IgD-negative memory B cell (primary cell): Measurements from ENCODE around the gene CYTH4. TPM values are rescaled to one million over a fixed set of nuclear protein-coding genes. Genes with fewer than 3 reads are reported as not detected.

Experiments used
- H3K27ac Mint-ChIP-seq, 3 donors: one replicate each; pipeline ENCODE4 v1.8.0; 2020 to 2022; ENCODE audit warnings: mild to moderate bottlenecking in 3 of 3, mixed read lengths in 3 of 3, moderate library complexity in 1 of 3
- H3K27me3 Mint-ChIP-seq: one replicate; pipeline ENCODE4 v1.8.0; 2021; ENCODE audit warnings: mixed read lengths
- H3K36me3 Mint-ChIP-seq: one replicate; pipeline ENCODE4 v1.8.0; 2020; ENCODE audit warnings: mild to moderate bottlenecking, mixed read lengths
- H3K4me1 Mint-ChIP-seq, 3 donors: one replicate each; pipeline ENCODE4 v1.8.0; 2020 to 2022; ENCODE audit warnings: mixed read lengths in 3 of 3, mild to moderate bottlenecking in 1 of 3
- H3K4me3 Mint-ChIP-seq, 4 donors: one replicate each; pipeline ENCODE4 v1.8.0; 2020 to 2022; ENCODE audit warnings: mild to moderate bottlenecking in 4 of 4, mixed read lengths in 4 of 4, moderate library complexity in 3 of 4
- H3K9me3 Mint-ChIP-seq, 3 donors: one replicate each; pipeline ENCODE4 v1.8.0; 2020 to 2021; ENCODE audit warnings: mixed read lengths in 3 of 3, mild to moderate bottlenecking in 1 of 3
- polyA plus RNA-seq: library from polyadenylated mRNA; unstranded; fragments of 300-500 nt; fragmentation: Illumina TruSeq; gene quantifications from one replicate; pipeline ENCODE4 v1.2.3, GENCODE V29; 2021

The CYTH4 gene
- polyA plus RNA-seq, 1 donor from 2014 or later = 70.8 TPM

DNA sequence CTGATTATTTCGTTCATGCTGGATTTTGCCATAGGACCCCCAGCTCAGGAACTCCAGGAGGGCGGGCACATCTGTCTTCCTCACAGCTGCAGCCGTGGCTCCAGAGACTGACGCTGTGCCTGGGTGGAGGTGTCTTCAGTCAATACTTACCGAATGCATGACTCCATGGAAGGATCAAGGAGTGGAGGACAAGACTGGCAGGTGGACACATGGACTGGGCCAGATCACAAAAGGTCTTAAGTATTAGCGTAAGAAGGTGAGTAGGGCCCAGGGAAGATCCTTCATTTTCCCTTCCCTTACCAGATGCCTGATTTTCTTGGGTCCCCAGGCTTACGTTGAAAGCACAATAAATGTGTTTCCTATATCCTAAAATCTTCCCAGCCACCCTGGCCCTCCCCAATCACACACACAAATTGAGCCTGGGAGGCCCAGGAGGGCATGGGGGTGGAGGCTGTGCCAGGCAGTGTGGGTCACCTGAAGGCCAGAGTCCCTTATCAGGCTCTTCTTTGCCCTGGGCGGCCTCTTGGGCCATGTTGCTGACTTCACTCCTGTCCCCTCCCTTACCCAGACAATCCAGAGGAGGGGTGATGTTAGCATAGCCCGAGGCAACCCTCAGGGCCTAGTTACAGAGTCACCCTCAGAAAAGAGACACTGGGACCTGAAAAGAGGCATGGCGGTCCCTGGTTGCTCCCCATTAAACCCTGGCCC lies 56.4 kb downstream of the CYTH4 start:
- Mint-ChIP-seq H3K27ac (no peak overlapping the region), H3K4me3 (peak overlapping the region in 1 of 4 donors; percentile 70), H3K4me1 (peaks cover 4 to 11% (median 7%) of the 10 kb centered on the region in 3 donors), H3K9me3 (no peaks in the 10 kb centered on the region), H3K36me3 (peaks cover 2% of the 10 kb centered on the region), H3K27me3 (peaks cover 35% of the 10 kb centered on the region)

DNA sequence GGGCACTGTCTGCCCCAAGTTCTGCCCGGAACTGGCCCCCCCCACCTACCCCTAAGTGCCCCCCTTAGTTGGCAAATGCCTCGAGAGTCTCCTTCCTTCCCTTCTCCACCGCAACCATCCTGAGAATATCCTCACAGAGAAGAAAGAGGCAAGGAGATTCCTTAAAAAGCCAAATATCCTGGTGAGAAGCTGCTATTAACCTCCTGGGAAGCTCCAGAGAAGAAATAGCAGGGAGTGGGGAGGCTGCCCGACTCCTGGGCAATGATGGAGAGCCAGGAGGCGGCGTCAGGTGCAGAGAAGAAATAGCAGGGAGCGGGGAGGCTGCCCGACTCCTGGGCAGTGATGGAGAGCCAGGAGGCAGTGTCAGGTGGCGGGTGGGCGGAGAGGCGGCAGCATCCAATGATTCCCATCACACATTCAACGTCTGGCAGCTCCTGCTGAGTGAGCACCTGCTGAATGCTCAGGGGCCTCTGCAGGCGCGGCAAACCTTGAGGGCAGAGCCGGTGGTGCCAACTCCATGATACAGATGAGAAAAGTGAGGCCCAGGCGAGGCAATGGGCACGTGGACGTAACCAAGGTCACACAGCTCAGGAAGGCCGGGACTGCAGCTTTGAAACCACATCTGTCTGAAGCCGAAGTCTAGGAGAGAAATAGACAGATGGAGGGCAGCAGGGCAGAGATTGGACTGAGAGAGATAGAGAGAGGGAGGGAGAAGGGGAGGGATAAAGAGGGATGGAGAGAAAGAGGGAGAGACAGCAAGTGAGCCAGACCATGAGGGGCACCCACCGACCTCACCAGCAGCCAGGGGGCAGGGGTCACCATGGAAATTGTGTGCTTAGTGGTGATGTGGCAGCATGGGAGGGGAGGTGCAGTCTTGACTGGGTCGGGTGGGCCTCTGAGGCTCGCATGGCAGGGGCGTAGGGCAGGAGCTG lies 58.3 kb downstream of the CYTH4 start:
- Mint-ChIP-seq H3K9me3 (no peaks in the 10 kb centered on the region), H3K27ac (no peak overlapping the region), H3K4me1 (peaks cover 0 to 8% (median 2%) of the 10 kb centered on the region in 3 donors), H3K4me3 (no peak overlapping the region), H3K27me3 (peaks cover 22% of the 10 kb centered on the region), H3K36me3 (peaks cover 2% of the 10 kb centered on the region)

DNA sequence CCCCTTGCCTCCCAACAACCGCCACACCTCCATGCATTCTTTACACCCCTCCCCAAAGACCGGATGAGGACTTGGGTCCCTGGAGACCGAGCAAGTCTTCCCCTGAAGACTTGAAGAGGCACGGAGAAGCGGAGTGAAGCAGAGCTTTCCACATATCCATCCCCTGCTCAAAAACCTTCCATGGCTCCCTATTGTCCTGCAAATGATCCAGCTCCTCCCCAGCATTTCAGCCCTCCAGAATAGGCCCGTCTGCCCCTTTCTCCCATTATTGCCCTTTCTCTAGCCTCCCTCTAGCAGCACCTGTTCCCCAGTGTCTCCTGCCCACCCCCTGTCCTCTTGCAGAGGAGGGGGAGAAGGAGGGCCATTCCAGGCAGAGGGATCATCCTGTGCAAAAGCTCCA lies 59.8 kb downstream of the CYTH4 start:
- H3K27me3 Mint-ChIP-seq = peaks cover 17% of the 10 kb centered on the region
- no peaks in the 10 kb centered on the region for H3K9me3 Mint-ChIP-seq
- H3K4me3 Mint-ChIP-seq = no peak overlapping the region
- peaks cover 0 to 5% (median 2%) of the 10 kb centered on the region in 3 donors for H3K4me1 Mint-ChIP-seq
- H3K36me3 Mint-ChIP-seq = peaks cover 2% of the 10 kb centered on the region
- peak overlapping the region in 1 of 3 donors; percentile 10 for H3K27ac Mint-ChIP-seq

DNA sequence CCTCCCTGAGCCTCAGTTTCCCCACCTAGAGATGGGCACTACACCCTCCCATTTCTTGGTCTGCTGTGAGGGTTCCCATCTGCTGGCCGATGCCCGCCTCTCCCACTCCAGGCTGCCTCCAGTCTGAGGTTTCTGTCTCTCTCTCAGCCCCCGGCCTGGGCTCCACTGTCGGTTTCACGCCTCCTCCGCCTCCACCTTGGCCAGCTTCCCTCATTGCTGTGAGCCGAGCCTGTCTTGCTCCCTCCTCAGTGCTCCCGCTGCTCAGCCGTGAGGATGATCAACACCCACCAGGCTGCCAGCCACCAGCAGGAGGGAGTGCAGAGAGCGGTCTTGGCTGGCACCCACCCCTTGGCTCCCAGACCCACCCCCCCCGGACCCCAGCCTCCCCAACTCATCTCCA lies 61.0 kb downstream of the CYTH4 start:
- H3K4me1 Mint-ChIP-seq = peaks cover 0 to 1% (median 0%) of the 10 kb centered on the region in 3 donors
- H3K27ac Mint-ChIP-seq = no peak overlapping the region
- H3K4me3 Mint-ChIP-seq = no peak overlapping the region
- peaks cover 2% of the 10 kb centered on the region for H3K36me3 Mint-ChIP-seq
- H3K27me3 Mint-ChIP-seq = peaks cover 12% of the 10 kb centered on the region
- no peaks in the 10 kb centered on the region for H3K9me3 Mint-ChIP-seq

DNA sequence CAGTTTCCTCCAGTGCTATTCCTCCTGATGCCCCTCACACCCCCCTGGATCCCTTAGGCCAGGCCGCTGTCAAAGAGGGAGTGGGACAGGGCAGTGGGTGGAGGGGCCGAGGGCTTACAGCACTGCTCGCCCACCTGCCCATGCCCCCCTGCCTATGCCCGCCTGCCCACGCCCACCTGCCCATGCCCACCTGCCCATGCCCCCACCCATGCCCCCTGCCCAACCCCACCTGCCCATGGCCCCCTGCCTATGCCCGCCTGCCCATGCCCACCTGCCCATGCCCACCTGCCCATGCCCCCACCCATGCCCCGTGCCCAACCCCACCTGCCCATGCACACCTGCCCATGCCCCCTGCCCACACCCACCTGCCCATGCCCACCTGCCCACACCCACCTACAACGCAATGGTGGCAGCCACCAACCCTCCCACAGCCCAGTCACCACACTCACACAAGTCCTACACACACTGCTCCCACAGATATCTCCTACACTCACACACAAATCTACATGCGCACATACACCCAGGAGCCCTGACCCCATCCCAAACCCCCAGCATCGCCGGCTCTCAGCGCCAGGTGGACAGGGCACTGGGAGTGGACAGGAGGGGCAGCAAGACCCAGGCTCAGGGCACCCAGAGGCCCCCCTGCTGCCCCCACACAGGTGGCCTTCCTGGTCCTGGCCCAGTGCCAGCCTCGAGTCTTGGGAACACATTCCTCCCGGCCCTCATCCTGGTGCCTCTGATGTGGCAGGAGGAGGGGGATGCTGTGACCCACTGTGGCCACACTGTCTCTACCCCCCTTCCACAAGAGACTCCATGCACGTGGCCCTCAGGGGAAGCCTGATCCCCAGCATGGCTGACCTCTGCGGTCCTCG lies 61.8 kb downstream of the CYTH4 start:
- peaks cover 0 to 1% (median 0%) of the 10 kb centered on the region in 3 donors for H3K4me1 Mint-ChIP-seq
- no peak overlapping the region for H3K27ac Mint-ChIP-seq
- H3K9me3 Mint-ChIP-seq = no peaks in the 10 kb centered on the region
- H3K36me3 Mint-ChIP-seq = peaks cover 2% of the 10 kb centered on the region
- H3K4me3 Mint-ChIP-seq = no peak overlapping the region
- H3K27me3 Mint-ChIP-seq = peaks cover 8% of the 10 kb centered on the region

DNA sequence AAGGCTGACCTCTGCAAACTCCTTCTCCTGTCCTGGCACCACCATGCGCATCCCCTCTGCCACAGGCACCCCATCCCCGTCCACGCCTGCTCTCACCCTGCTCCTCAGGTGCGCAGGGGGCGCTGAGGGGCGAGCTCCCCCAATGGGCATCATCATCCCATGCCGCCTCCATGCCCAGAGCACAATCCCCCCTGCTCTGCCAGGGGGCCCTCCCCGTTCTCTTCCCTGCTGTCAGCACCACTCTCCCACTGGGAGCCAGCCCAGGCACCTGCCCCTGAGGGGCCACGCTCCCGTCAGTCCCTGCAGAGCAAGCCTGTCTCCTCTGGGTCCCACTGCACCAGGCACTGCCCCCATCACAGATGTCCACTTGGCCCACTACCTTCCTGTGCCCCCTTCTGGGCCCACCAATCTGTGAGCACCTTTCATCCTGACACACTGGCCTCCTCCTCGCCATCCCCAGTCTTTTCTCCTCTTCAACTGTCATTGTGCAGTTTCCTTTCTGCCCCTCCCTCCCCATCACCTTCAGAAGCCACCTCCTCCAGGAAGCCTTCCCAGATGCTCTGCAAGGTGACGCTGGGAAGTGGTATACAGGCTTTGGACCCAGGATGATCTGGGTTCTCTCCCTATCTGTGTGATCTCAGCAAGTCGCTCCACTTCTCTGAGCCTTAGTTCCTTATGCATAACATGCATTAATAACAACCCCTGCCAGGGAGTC lies 62.6 kb downstream of the CYTH4 start:
- peak overlapping the region in 1 of 3 donors; percentile 67 for H3K27ac Mint-ChIP-seq
- H3K27me3 Mint-ChIP-seq = peaks cover 6% of the 10 kb centered on the region
- peaks cover 0 to 1% (median 0%) of the 10 kb centered on the region in 3 donors for H3K4me1 Mint-ChIP-seq
- no peak overlapping the region for H3K4me3 Mint-ChIP-seq
- no peaks in the 10 kb centered on the region for H3K9me3 Mint-ChIP-seq
- H3K36me3 Mint-ChIP-seq = peaks cover 3% of the 10 kb centered on the region

DNA sequence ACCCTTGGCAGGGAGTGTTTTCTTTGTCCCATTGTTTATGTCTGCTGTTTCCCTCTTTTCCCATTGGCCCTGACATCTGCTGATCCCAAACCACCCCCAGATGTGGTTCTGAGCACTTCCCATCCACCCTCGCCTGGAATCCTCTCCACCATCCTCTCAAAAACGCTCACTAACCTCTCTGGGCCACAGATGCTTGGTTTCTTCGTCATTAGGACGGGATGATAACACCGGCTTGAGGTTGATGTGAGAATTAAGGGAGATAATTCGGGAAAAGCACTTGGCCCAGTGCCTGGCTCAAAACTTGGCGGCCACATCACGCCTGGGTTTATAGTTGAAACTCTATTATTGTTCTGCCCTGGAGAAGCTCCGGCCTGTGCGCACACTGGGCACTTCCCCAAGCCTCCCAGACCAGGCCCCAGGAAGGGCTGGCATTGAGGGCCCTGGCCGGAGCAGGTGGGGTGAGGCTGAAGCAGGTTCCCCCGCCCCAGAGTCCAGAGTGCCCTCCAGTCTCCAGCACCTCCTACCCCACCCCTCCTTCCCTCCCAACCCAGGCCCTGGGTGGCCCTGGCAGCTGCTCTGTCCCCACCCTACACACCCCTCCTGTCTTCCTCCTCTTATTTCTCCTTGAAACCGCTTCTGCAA lies 63.7 kb downstream of the CYTH4 start:
- H3K27ac Mint-ChIP-seq = no peak overlapping the region
- H3K9me3 Mint-ChIP-seq = no peaks in the 10 kb centered on the region
- no peak overlapping the region for H3K4me3 Mint-ChIP-seq
- peaks cover 6% of the 10 kb centered on the region for H3K27me3 Mint-ChIP-seq
- peaks cover 3% of the 10 kb centered on the region for H3K36me3 Mint-ChIP-seq
- H3K4me1 Mint-ChIP-seq = peaks cover 0 to 1% (median 0%) of the 10 kb centered on the region in 3 donors

DNA sequence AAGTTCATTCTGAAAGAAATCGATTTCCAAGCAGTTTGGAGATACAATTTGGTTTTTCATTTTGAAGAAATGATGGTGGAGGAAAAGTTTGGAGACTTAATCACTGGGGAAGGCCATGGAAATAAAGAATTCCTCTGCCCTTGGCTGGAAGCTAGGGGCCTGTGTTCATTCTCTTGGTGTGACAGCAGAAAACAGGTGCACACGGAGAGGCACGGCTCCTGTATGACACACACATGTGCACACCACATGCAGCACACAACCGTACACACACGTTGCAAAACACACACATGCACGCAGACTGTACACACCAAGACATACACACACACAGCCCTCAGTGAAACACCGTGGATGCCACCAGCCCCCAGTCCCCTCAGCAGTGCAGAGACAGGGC lies 64.2 kb downstream of the CYTH4 start:
- Mint-ChIP-seq H3K27me3 (peaks cover 7% of the 10 kb centered on the region), H3K36me3 (peaks cover 3% of the 10 kb centered on the region), H3K9me3 (no peaks in the 10 kb centered on the region), H3K4me3 (no peak overlapping the region), H3K27ac (no peak overlapping the region), H3K4me1 (peaks cover 0 to 1% (median 0%) of the 10 kb centered on the region in 3 donors)

DNA sequence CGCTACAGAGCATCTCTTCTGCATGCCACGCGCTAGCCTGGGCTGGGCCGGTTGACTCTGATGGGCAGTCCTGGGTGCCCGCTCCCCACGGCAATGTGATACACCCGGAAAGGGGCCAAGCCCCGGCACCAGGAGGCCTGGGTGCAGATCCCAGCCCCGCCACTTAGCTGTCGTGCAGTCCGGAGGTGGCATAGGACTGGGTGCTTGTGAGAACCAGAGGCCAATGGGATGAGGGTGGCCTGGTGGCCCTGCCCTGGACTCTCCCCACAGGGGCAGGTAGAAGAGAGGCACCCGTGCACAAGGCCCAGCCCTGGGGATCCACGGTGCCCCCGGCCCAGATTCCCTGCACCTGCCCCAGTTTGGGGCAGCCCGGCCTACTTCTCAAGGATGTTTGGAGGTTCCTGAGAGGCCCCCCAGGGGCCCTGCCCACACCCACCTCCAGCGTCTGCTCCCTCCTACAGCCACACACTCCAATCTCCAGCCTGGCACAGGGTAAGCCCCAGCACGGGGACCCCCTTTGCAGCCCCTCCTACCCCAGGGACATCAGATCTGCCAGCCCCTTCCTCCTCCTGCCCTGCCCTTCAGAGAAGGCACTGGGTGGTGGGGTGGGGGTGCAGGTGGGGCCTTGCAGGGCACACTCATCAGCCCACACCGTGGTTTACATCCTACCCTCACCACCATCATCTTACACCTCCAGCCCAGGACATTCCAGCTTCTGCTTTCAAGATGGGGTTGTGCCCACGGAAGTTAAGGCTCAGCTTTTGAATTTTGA lies 66.9 kb downstream of the CYTH4 start:
- Mint-ChIP-seq H3K9me3 (no peaks in the 10 kb centered on the region), H3K27ac (no peak overlapping the region), H3K4me3 (no peak overlapping the region), H3K27me3 (peaks cover 6% of the 10 kb centered on the region), H3K4me1 (no peaks in the 10 kb centered on the region), H3K36me3 (peaks cover 3% of the 10 kb centered on the region)

DNA sequence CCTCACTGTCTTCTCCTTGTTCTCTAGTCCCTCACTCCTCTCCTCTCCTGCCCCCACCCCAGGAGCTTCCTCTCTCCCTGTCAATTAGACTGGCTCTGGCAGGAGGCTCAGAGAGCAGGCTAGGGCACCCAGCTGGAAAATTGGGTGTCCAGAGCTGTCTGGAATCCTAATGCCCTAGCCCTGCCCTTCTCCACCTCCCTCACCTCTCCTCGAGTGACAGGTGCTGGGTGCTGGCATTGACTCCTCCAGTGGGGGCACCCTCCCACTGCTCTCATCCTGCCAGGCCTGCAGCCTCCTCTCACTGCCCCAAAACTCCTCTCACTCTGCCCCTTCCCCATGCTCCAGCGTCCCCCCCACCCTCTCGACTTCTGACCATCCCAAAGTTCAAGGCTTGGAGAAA lies 68.9 kb downstream of the CYTH4 start:
- H3K36me3 Mint-ChIP-seq = peaks cover 3% of the 10 kb centered on the region
- no peak overlapping the region for H3K27ac Mint-ChIP-seq
- H3K4me1 Mint-ChIP-seq = no peaks in the 10 kb centered on the region
- peaks cover 5% of the 10 kb centered on the region for H3K27me3 Mint-ChIP-seq
- H3K4me3 Mint-ChIP-seq = no peak overlapping the region
- H3K9me3 Mint-ChIP-seq = no peaks in the 10 kb centered on the region

DNA sequence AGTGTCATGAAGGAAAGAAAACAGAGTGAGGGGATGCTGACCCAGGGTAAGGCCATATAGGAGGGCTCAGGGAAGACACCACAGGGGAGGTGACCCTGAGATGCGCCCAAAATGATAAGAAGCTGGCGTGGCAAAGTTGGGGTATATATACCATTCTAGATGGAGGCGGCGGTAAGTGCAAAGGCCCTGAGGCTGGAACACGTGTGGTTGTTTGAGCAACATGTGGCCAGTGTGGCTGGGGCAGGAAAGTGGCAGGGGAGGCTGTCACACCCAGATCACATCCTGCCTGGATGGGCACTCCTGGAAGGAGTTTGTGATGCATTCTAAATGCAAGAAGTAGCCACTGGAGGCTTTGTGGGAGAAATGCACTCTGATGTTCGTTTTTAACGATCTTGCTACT lies 70.2 kb downstream of the CYTH4 start:
- H3K27ac Mint-ChIP-seq = no peak overlapping the region
- peaks cover 3% of the 10 kb centered on the region for H3K36me3 Mint-ChIP-seq
- peaks cover 7% of the 10 kb centered on the region for H3K27me3 Mint-ChIP-seq

DNA sequence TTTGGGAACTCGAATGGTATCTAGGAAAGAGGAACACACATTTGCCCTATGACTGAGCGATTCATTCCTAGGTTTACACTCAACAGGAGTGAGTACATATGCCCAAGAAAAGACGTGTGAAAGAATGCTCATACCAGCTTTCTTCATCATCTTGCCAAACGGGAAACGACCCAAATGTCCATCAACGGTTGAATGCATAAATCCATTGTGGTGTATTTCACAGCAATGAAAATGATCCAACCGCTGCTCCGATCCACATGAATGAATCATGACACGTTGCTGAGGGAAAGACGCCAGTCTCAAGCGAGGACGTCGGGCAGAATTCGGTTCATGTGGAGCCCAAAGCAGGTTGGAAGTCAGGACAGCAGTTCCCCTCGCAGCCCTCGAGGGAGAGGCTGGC lies 71.5 kb downstream of the CYTH4 start:
- Mint-ChIP-seq H3K27me3 (peaks cover 7% of the 10 kb centered on the region), H3K4me1 (no peaks in the 10 kb centered on the region), H3K36me3 (peaks cover 3% of the 10 kb centered on the region), H3K4me3 (no peak overlapping the region), H3K27ac (no peak overlapping the region), H3K9me3 (no peaks in the 10 kb centered on the region)

More for the DNA sequence above, 70.2 kb downstream of the CYTH4 start:
- Mint-ChIP-seq H3K4me3 (no peak overlapping the region), H3K9me3 (no peaks in the 10 kb centered on the region), H3K4me1 (no peaks in the 10 kb centered on the region)

DNA sequence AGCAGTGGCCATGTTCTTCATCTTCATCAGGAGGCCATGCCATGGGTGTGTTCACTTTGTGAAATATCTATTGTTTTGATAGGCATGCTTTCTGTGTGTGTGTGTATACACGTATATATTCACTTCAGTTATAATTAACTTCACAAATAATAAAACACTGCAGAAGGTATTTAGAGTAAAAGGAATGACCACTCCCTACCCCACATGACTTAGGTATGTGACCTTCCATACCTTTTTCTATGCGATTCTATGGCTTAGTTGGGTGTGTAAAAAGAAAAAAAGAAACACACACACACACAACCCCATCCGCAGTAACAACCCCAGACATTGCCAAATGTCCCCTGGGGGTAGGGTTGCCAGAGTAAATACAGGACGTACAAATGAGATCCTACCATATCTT lies 72.0 kb downstream of the CYTH4 start:
- H3K4me1 Mint-ChIP-seq = no peaks in the 10 kb centered on the region
- H3K27me3 Mint-ChIP-seq = peaks cover 7% of the 10 kb centered on the region
- H3K27ac Mint-ChIP-seq = no peak overlapping the region
- no peaks in the 10 kb centered on the region for H3K9me3 Mint-ChIP-seq
- peaks cover 3% of the 10 kb centered on the region for H3K36me3 Mint-ChIP-seq
- no peak overlapping the region for H3K4me3 Mint-ChIP-seq
